Neural progenitor cell (in vitro differentiated cells): ENCODE measurements around the gene UBE2S.

ENCODE experiments used
- CTCF ChIP-seq: fragments of 200-600 bp; sonication (generic); IDR thresholded peaks from 2 replicates; pipeline ENCODE4 v1.5.1; 2017; ENCODE audit warnings: antibody characterized with exemption, mild to moderate bottlenecking
- EZH2phosphoT487 ChIP-seq: fragments of 200-600 bp; sonication (generic); IDR thresholded peaks from 2 replicates; pipeline ENCODE4 v1.6.1; 2017; ENCODE audit warnings: antibody characterized with exemption

- no peak for TF ChIP-seq CTCF
- TF ChIP-seq EZH2phosphoT487: no peak
These were observed 39.5 kb downstream of the UBE2S start for GRCh38 chr19:55368106-55368505.
